Chondrocyte (in vitro differentiated cells): ENCODE data around the gene LRRC70. TPM values are rescaled to one million over a fixed set of nuclear protein-coding genes. Genes with fewer than 3 reads are reported as not detected.

Source experiments
- DNase-seq: peaks from one replicate; pipeline ENCODE4 v3.0.0; 2021; ENCODE audit warnings: mixed read lengths, low spot score
- H3K27ac Mint-ChIP-seq: one replicate; pipeline ENCODE4 v1.8.0; 2021; ENCODE audit warnings: mild to moderate bottlenecking, moderate library complexity, mixed read lengths; ENCODE audit not compliant: unreplicated experiment
- H3K27me3 Mint-ChIP-seq: 2 replicates; pipeline ENCODE4 v1.8.0; 2021; ENCODE audit warnings: low read depth, mixed read lengths
- H3K36me3 Mint-ChIP-seq: 2 replicates; pipeline ENCODE4 v1.8.0; 2021; ENCODE audit warnings: low read depth, mixed read lengths
- H3K4me1 Mint-ChIP-seq: 2 replicates; pipeline ENCODE4 v1.8.0; 2021; ENCODE audit warnings: low read depth, mild to moderate bottlenecking, mixed read lengths
- H3K4me3 Mint-ChIP-seq: one replicate; pipeline ENCODE4 v1.8.0; 2021; ENCODE audit warnings: mild to moderate bottlenecking, moderate library complexity, mixed read lengths; ENCODE audit not compliant: unreplicated experiment
- H3K9me3 Mint-ChIP-seq: 2 replicates; pipeline ENCODE4 v1.8.0; 2021; ENCODE audit warnings: low read depth, mixed read lengths
- total RNA-seq: library from RNA; stranded (reverse); gene quantifications from 3 replicates; pipeline ENCODE4 v1.2.1, GENCODE V29; 2021
- TF ChIP-seq, protein P1 (sequence below): fragments of 200-600 bp; sonication (generic); IDR thresholded peaks from 2 replicates; pipeline ENCODE4 v1.5.0; 2021; ENCODE audit warnings: antibody characterized with exemption, mild to moderate bottlenecking, moderate library complexity

Gene LRRC70
- total RNA-seq, 1 donor from 2014 or later = 0.20 TPM

DNA sequence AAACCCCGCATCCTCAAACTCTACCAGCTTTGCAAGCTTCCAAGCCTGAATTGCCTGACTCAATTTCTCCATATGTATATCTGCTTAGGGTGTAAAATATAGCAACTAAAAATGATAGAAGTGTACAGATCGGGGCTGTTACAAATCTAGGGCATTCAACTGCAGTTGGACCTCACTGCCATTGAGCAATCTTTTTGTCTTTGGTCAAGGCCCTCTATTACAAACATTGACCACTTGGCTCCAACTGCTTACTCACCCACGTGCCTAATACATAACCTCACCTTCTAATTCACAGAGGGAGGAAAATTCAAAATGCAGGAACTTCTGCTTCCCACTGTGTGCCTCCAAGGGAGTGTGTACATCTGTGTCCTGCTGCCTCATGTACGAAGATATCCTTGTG, 10.0 kb downstream of the LRRC70 start:
- H3K27me3 Mint-ChIP-seq = no peaks in the 10 kb centered on the region
- H3K4me1 Mint-ChIP-seq = no peaks in the 10 kb centered on the region
- no peak for DNase-seq
- H3K27ac Mint-ChIP-seq = no peak overlapping the region
- peaks cover 5% of the 10 kb centered on the region for H3K36me3 Mint-ChIP-seq
- no peak overlapping the region for H3K4me3 Mint-ChIP-seq
- H3K9me3 Mint-ChIP-seq = no peaks in the 10 kb centered on the region
- TF ChIP-seq, protein P1, sequence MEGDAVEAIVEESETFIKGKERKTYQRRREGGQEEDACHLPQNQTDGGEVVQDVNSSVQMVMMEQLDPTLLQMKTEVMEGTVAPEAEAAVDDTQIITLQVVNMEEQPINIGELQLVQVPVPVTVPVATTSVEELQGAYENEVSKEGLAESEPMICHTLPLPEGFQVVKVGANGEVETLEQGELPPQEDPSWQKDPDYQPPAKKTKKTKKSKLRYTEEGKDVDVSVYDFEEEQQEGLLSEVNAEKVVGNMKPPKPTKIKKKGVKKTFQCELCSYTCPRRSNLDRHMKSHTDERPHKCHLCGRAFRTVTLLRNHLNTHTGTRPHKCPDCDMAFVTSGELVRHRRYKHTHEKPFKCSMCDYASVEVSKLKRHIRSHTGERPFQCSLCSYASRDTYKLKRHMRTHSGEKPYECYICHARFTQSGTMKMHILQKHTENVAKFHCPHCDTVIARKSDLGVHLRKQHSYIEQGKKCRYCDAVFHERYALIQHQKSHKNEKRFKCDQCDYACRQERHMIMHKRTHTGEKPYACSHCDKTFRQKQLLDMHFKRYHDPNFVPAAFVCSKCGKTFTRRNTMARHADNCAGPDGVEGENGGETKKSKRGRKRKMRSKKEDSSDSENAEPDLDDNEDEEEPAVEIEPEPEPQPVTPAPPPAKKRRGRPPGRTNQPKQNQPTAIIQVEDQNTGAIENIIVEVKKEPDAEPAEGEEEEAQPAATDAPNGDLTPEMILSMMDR = no peak

DNA sequence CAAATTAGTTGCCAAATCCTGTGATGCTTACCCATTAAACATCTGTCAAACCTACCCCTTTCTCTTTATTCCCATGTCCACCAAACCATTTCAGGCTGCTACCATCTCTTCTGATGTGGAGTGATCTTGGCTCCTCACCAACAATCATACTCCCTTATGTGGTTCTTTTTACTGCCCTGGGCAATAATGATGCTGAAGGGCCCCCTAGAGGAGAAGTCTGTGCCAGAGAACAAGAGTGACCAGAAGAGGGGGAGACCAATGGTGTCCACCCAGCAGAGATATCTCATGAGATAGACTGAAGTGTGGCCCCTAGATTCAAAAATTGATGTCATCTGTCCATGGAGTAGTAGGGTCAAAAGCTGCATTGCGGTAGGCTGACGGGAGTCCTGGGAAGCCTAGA, 10.9 kb downstream of the LRRC70 start:
- H3K4me3 Mint-ChIP-seq = no peak overlapping the region
- peaks cover 7% of the 10 kb centered on the region for H3K36me3 Mint-ChIP-seq
- no peak for DNase-seq
- TF ChIP-seq, protein P1 = no peak
- H3K27me3 Mint-ChIP-seq = no peaks in the 10 kb centered on the region
- no peaks in the 10 kb centered on the region for H3K9me3 Mint-ChIP-seq
- no peak overlapping the region for H3K27ac Mint-ChIP-seq
- H3K4me1 Mint-ChIP-seq = no peaks in the 10 kb centered on the region

DNA sequence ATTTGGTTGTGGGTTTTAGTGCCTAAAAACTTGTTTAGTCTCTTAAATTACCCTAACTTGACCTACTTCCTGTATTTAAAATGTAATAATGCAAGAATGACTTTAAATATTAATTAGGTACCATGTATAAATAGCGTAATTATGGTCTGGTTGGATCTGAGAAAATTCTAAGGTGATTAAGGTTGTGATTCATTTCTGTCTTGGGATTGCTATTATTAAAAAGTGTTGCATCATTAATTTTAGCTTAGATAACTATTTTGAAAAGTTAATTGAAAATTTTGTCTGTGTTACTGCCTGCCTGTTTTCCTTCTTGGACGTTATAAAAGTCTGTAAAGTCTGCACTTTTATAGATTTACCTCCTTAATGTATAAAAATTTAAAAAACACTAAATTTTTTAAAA, 11.8 kb downstream of the LRRC70 start:
- Mint-ChIP-seq H3K9me3 (no peaks in the 10 kb centered on the region), H3K27me3 (no peaks in the 10 kb centered on the region), H3K4me3 (no peak overlapping the region), H3K27ac (no peak overlapping the region), H3K4me1 (no peaks in the 10 kb centered on the region), H3K36me3 (peaks cover 7% of the 10 kb centered on the region)
- DNase-seq = no peak
- TF ChIP-seq, protein P1 = no peak

- Mint-ChIP-seq H3K36me3 (peaks cover 7% of the 10 kb centered on the region), H3K9me3 (no peaks in the 10 kb centered on the region), H3K27ac (no peak overlapping the region), H3K4me3 (no peak overlapping the region), H3K27me3 (no peaks in the 10 kb centered on the region), H3K4me1 (peaks cover 8% of the 10 kb centered on the region)
- TF ChIP-seq, protein P1 = no peak
- no peak for DNase-seq
Measured at GRCh38 chr5:62592558-62592957, 13.9 kb downstream of the LRRC70 start.

DNA sequence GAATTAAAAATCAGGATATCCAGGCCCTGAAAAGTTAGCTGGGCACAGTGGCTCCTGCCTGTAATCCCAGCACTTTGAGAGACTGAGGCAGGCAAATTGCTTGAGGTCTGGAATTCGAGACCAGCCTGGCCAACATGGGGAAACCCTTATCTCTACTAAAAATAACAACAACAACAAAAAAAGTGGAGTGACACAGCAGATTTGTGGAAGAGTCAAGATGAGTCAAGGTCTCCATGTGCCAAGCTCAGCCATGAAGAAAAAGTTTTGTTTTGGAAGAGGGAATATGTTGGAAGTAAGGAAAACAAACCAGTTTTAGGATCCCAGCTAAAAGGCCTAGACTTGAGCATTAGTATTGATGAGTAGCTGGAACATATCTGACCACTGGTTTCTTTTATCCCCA, 14.7 kb downstream of the LRRC70 start:
- no peak overlapping the region for H3K4me3 Mint-ChIP-seq
- TF ChIP-seq, protein P1 = no peak
- no peaks in the 10 kb centered on the region for H3K27me3 Mint-ChIP-seq
- H3K4me1 Mint-ChIP-seq = peaks cover 8% of the 10 kb centered on the region
- peaks cover 7% of the 10 kb centered on the region for H3K36me3 Mint-ChIP-seq
- no peak overlapping the region for H3K27ac Mint-ChIP-seq
- H3K9me3 Mint-ChIP-seq = no peaks in the 10 kb centered on the region
- DNase-seq = no peak
